Trophoblast cell (in vitro differentiated cells and primary cell): ENCODE results near the gene MCL1.
A peak's percentile ranks its signal among the peaks of the same experiment; 100 is the strongest.

Experiments
- DNase-seq, 2 donors: peaks; one replicate each; pipeline ENCODE4 v3.0.0-alpha.2; 2016
- H2AFZ ChIP-seq: 2 replicates; pipeline ENCODE4 v1.6.1; 2013; ENCODE audit warnings: low read length, moderate library complexity, mild to moderate bottlenecking; ENCODE audit not compliant: insufficient read depth, poor library complexity
- H2AK5ac ChIP-seq: 2 replicates; pipeline ENCODE4 v1.6.1; 2013; ENCODE audit warnings: mild to moderate bottlenecking, low read length
- H2BK120ac ChIP-seq: 2 replicates; pipeline ENCODE4 v1.6.1; 2013; ENCODE audit warnings: low read length, mild to moderate bottlenecking, moderate library complexity; ENCODE audit not compliant: insufficient read depth, poor library complexity
- H2BK12ac ChIP-seq: 2 replicates; pipeline ENCODE4 v1.6.1; 2013; ENCODE audit warnings: mild to moderate bottlenecking, low read length, moderate library complexity
- H2BK5ac ChIP-seq: 2 replicates; pipeline ENCODE4 v1.6.1; 2013; ENCODE audit warnings: low read length, low read depth, moderate library complexity, mild to moderate bottlenecking; ENCODE audit not compliant: poor library complexity
- H3K14ac ChIP-seq: 2 replicates; pipeline ENCODE4 v1.6.1; 2013; ENCODE audit warnings: mild to moderate bottlenecking, low read length
- H3K18ac ChIP-seq: 2 replicates; pipeline ENCODE4 v1.6.1; 2013; ENCODE audit warnings: mild to moderate bottlenecking, low read length
- H3K23ac ChIP-seq: 2 replicates; pipeline ENCODE4 v1.6.1; 2013; ENCODE audit warnings: low read length
- H3K27ac ChIP-seq: 2 replicates; pipeline ENCODE4 v1.5.1; 2013; ENCODE audit warnings: low read depth, mild to moderate bottlenecking, inconsistent platforms, low read length, moderate library complexity
- H3K27me3 ChIP-seq: 2 replicates; pipeline ENCODE4 v1.6.1; 2013; ENCODE audit warnings: inconsistent platforms, mild to moderate bottlenecking, low read length, moderate library complexity; ENCODE audit not compliant: insufficient read depth
- H3K36me3 ChIP-seq, 2 experiments: 1 replicate in 1 of 2; 2 replicates in 1 of 2; pipeline ENCODE4 v1.6.1; 2013; ENCODE audit warnings: low read length in 2 of 2, mild to moderate bottlenecking in 2 of 2, moderate library complexity in 1 of 2; ENCODE audit not compliant: insufficient read depth in 2 of 2, control insufficient read depth in 1 of 2
- H3K4ac ChIP-seq: 2 replicates; pipeline ENCODE4 v1.6.1; 2013; ENCODE audit warnings: low read depth, mild to moderate bottlenecking, low read length, moderate library complexity
- H3K4me1 ChIP-seq, 2 experiments: 1 replicate in 1 of 2; 2 replicates in 1 of 2; pipeline ENCODE4 v1.6.1; 2013; ENCODE audit warnings: low read length in 2 of 2, mild to moderate bottlenecking in 2 of 2, moderate library complexity in 1 of 2; ENCODE audit not compliant: insufficient read depth in 2 of 2, control insufficient read depth in 1 of 2
- H3K4me2 ChIP-seq: 2 replicates; pipeline ENCODE4 v1.6.1; 2013; ENCODE audit warnings: inconsistent platforms, mild to moderate bottlenecking, low read length, moderate library complexity
- H3K4me3 ChIP-seq: 2 replicates; pipeline ENCODE4 v1.5.1; 2013; ENCODE audit warnings: mild to moderate bottlenecking, low read depth, low read length, inconsistent platforms
- H3K79me1 ChIP-seq: one replicate; pipeline ENCODE4 v1.6.1; 2013; ENCODE audit warnings: low read length
- H3K79me2 ChIP-seq: 2 replicates; pipeline ENCODE4 v1.6.1; 2013; ENCODE audit warnings: low read length, mild to moderate bottlenecking; ENCODE audit not compliant: control insufficient read depth, insufficient read depth, poor library complexity
- H3K9ac ChIP-seq: 2 replicates; pipeline ENCODE4 v1.6.1; 2013; ENCODE audit warnings: mild to moderate bottlenecking, low read length
- H3K9me3 ChIP-seq: 2 replicates; pipeline ENCODE4 v1.6.1; 2013; ENCODE audit warnings: low read depth, mild to moderate bottlenecking, control low read depth, inconsistent platforms, low read length; ENCODE audit not compliant: insufficient read depth
- H4K12ac ChIP-seq: 2 replicates; pipeline ENCODE4 v1.6.1; 2013; ENCODE audit warnings: low read depth, mild to moderate bottlenecking, low read length, moderate library complexity
- H4K8ac ChIP-seq: 2 replicates; pipeline ENCODE4 v1.6.1; 2013; ENCODE audit warnings: low read depth, mild to moderate bottlenecking, low read length, moderate library complexity
- H4K91ac ChIP-seq: one replicate; pipeline ENCODE4 v1.6.1; 2013; ENCODE audit warnings: low read depth, mild to moderate bottlenecking, low read length, moderate library complexity
- WGBS: extraction: QIAGEN DNeasy Blood & Tissue Kit; methylation state at CpG from one replicate; pipeline ENCODE4 v1.1.7; 2013; ENCODE audit warnings: missing lambda C conversion rate; ENCODE audit not compliant: insufficient read length, insufficient coverage; ENCODE audit errors: extremely low coverage; 5-methylcytosine and 5-hydroxymethylcytosine counted together

The MCL1 gene

DNA sequence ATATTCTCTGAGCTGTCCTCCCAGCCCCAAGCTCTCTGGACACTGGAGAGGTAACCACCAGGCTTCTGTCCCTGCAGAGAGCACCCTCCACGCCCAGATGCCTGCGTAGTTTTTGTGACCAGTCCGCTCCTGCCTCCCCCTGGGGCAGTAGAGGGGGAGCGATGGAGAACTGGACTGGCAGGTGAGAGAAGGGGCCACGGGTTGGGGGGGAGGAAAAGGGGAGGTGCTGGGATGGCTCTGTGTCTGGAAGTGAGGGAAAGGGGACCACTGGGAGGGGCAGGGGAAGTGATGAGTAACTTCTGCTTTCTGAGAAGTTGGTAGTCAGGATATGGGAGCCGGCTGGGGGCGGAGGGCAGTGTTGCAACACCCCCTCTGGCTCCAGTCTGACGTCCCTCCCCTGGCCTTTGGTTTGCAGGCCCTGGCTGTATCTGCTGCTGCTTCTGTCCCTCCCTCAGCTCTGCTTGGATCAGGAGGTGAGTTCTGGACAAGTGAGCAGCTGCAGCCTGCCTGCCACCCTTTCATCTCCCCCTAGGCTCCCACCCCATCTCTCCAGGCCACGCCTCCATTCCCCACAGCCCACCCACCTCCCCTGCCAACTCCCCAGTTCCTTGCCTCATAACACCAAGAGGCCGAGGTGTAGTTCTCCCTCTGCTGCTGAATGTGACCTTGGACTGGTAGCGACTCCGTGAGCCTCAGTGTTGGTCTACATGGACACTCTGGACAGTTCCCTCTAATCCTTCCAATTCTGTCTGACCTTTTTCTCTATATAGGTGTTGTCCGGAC lies 27.1 kb downstream of the MCL1 start:
- Histone ChIP-seq H3K23ac (no peak overlapping the region), H3K9ac (no peak overlapping the region), H4K8ac (peak overlapping the region; percentile 48), H2BK5ac (peak overlapping the region; percentile 58), H3K9me3 (peaks cover 3% of the 10 kb centered on the region), H3K18ac (peak overlapping the region; percentile 34), H2BK12ac (peak overlapping the region; percentile 35), H4K12ac (no peak overlapping the region), H3K79me1 (peaks cover 32% of the 10 kb centered on the region), H3K4me1 (peaks cover 34 to 40% of the 10 kb centered on the region in 2 experiments), H3K14ac (peak overlapping the region; percentile 51), H2AFZ (no peak overlapping the region), H3K27me3 (no peaks in the 10 kb centered on the region), H3K4ac (no peak overlapping the region), H3K4me3 (no peak overlapping the region), H3K4me2 (peak overlapping the region; percentile 28), H3K27ac (peak overlapping the region; percentile 91), H2BK120ac (peak overlapping the region; percentile 64), H4K91ac (peak overlapping the region; percentile 76), H3K79me2 (peaks cover 7% of the 10 kb centered on the region), H3K36me3 (peaks cover 17% of the 10 kb centered on the region in 2 experiments), H2AK5ac (peak overlapping the region; percentile 87)
- WGBS, result no CpG with 5 or more reads among the region's 13 CpGs
- peak; percentile 90 to 97 for DNase-seq

- Histone ChIP-seq H3K79me1 (peaks cover 32% of the 10 kb centered on the region), H2BK120ac (peak overlapping the region; percentile 64), H3K4me1 (peaks cover 34 to 40% of the 10 kb centered on the region in 2 experiments), H2BK12ac (peak overlapping the region; percentile 56), H3K79me2 (peaks cover 7% of the 10 kb centered on the region), H3K4me3 (no peak overlapping the region), H4K8ac (peak overlapping the region; percentile 48), H2AFZ (no peak overlapping the region), H3K9me3 (peaks cover 3% of the 10 kb centered on the region), H3K23ac (no peak overlapping the region), H2AK5ac (peak overlapping the region; percentile 87), H3K14ac (peak overlapping the region; percentile 51), H4K91ac (peak overlapping the region; percentile 56), H3K27me3 (no peaks in the 10 kb centered on the region), H3K36me3 (peaks cover 14 to 15% of the 10 kb centered on the region in 2 experiments), H4K12ac (no peak overlapping the region), H3K4me2 (peak overlapping the region; percentile 24), H3K4ac (peak overlapping the region; percentile 19), H3K27ac (peak overlapping the region; percentile 91), H2BK5ac (peak overlapping the region; percentile 53), H3K18ac (peak overlapping the region; percentile 34), H3K9ac (no peak overlapping the region)
- no CpG with 5 or more reads among the region's 1 CpG for WGBS
- DNase-seq, result peak in 1 of 2 donors; percentile 52
Measured at GRCh38 chr1:150551784-150552127, 27.7 kb downstream of the MCL1 start.

DNA sequence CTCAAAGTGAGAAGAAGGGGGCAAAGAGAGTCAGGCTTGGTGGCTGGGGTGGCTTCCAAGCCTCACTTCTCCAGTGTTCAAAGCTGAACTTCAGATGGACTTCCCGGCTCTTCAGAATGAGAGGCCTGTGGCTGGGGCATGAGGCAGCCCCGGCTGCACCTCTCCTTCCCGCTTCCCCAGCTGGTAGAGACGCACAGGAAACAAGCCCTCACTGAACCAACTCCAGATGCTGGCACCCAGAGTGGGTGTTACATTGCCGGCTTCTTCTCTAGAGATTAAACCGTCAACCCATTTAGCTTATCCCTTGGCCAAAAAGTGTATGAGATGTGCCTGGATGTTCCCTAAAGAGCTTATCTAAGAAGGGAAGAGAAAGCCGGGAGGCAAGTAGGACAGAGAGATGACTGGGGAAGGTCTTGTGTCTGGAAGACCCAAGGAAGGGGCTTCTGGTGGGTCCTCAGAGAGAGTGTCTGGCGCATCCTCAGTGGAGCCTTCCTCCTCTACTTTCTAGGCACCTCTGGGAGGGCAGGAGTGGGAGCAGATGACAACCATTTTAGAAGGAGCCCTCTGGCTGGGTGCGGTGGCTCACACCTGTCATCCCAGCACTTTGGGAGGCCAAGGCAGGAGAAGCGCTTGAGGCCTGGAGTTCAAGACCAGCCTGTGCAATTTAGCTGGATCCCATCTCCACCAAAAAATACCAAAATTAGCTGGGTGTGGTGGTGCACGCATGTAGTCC lies 28.2 kb downstream of the MCL1 start:
- Histone ChIP-seq H3K4me2 (peak overlapping the region; percentile 18), H2BK120ac (peak overlapping the region; percentile 64), H2BK5ac (peak overlapping the region; percentile 53), H3K27me3 (no peaks in the 10 kb centered on the region), H3K36me3 (peaks cover 12 to 14% of the 10 kb centered on the region in 2 experiments), H2AK5ac (no peak overlapping the region), H3K79me2 (peaks cover 7% of the 10 kb centered on the region), H3K4me1 (peaks cover 34 to 40% of the 10 kb centered on the region in 2 experiments), H3K27ac (peak overlapping the region; percentile 91), H3K4ac (peak overlapping the region; percentile 32), H4K91ac (peak overlapping the region; percentile 56), H3K14ac (peak overlapping the region; percentile 32), H3K4me3 (no peak overlapping the region), H4K12ac (no peak overlapping the region), H2BK12ac (peak overlapping the region; percentile 56), H3K9ac (no peak overlapping the region), H3K18ac (no peak overlapping the region), H4K8ac (no peak overlapping the region), H3K9me3 (peaks cover 3% of the 10 kb centered on the region), H3K79me1 (peaks cover 32% of the 10 kb centered on the region), H3K23ac (no peak overlapping the region), H2AFZ (no peak overlapping the region)
- WGBS, result no CpG with 5 or more reads among the region's 11 CpGs
- peak in 1 of 2 donors; percentile 63 for DNase-seq

GRCh38 chr1:150550222-150551050 lies 29.0 kb downstream of the MCL1 start:
- Histone ChIP-seq H3K27ac (peak overlapping the region; percentile 91), H3K79me2 (peaks cover 7% of the 10 kb centered on the region), H3K4me1 (peaks cover 34 to 40% of the 10 kb centered on the region in 2 experiments), H3K36me3 (peaks cover 4 to 8% of the 10 kb centered on the region in 2 experiments), H3K9ac (no peak overlapping the region), H4K91ac (peak overlapping the region; percentile 73), H2AFZ (no peak overlapping the region), H2AK5ac (peak overlapping the region; percentile 27), H3K4me2 (peak overlapping the region; percentile 74), H2BK120ac (peak overlapping the region; percentile 64), H2BK12ac (peak overlapping the region; percentile 6), H3K18ac (peak overlapping the region; percentile 44), H4K12ac (peak overlapping the region; percentile 66), H2BK5ac (peak overlapping the region; percentile 53), H3K9me3 (peaks cover under 1% of the 10 kb centered on the region), H3K79me1 (peaks cover 32% of the 10 kb centered on the region), H3K27me3 (no peaks in the 10 kb centered on the region), H3K4ac (peak overlapping the region; percentile 7), H3K23ac (no peak overlapping the region), H4K8ac (peak overlapping the region; percentile 42), H3K14ac (peak overlapping the region; percentile 55), H3K4me3 (peak overlapping the region; percentile 34)
- DNase-seq, result peak; percentile 77 to 80
- WGBS, result no CpG with 5 or more reads among the region's 22 CpGs
